Neutrophil (primary cell): ENCODE data around the gene ENO1.

ENCODE experiments used
- H3K27ac ChIP-seq: fragments of 200-600 bp; sonication (generic); 2 replicates; pipeline ENCODE4 v1.5.1; 2016; ENCODE audit warnings: mild to moderate bottlenecking, moderate library complexity
- H3K27me3 ChIP-seq: fragments of 200-600 bp; sonication (generic); 2 replicates; pipeline ENCODE4 v1.6.0; 2016; ENCODE audit warnings: mild to moderate bottlenecking
- H3K36me3 ChIP-seq: fragments of 200-600 bp; sonication (generic); 2 replicates; pipeline ENCODE4 v1.5.1; 2017
- H3K4me1 ChIP-seq, 2 experiments: fragments of 200-600 bp in 1 of 2; sonication (generic) in 1 of 2; 1 replicate in 1 of 2; 2 replicates in 1 of 2; pipeline versions ENCODE4 v1.5.1 to v1.6.1; 2013 to 2016; ENCODE audit warnings: low read depth in 1 of 2, low read length in 1 of 2, mild to moderate bottlenecking in 1 of 2, moderate library complexity in 1 of 2; ENCODE audit not compliant: control insufficient read depth in 1 of 2, insufficient read depth in 1 of 2
- H3K4me3 ChIP-seq, 2 experiments: fragments of 200-600 bp in 1 of 2; sonication (generic) in 1 of 2; 1 replicate in 1 of 2; 2 replicates in 1 of 2; pipeline ENCODE4 v1.5.1; 2013 to 2016; ENCODE audit warnings: low read depth in 1 of 2, low read length in 1 of 2, mild to moderate bottlenecking in 1 of 2, moderate library complexity in 1 of 2
- H3K9me3 ChIP-seq: fragments of 200-600 bp; sonication (generic); 2 replicates; pipeline ENCODE4 v1.5.1; 2016
- CTCF ChIP-seq: fragments of 200-600 bp; sonication (generic); IDR thresholded peaks from 2 replicates; pipeline ENCODE4 v1.5.1; 2016; ENCODE audit warnings: antibody characterized with exemption

The ENO1 gene

GRCh38 chr1:8910331-8910730, 31.8 kb upstream of the ENO1 start:
- no peaks in the 10 kb centered on the region for H3K36me3 ChIP-seq
- H3K27ac ChIP-seq, result peak overlapping the region; percentile 35
- H3K4me3 ChIP-seq, result no peak overlapping the region
- H3K9me3 ChIP-seq, result no peaks in the 10 kb centered on the region
- peaks cover 14 to 34% of the 10 kb centered on the region in 2 experiments for H3K4me1 ChIP-seq
- H3K27me3 ChIP-seq, result no peaks in the 10 kb centered on the region
- peak; percentile 10 for TF ChIP-seq CTCF

GRCh38 chr1:8908388-8909151, 30.1 kb upstream of the ENO1 start:
- H3K4me3 ChIP-seq, result peak overlapping the region; percentile 42 to 45
- peak overlapping the region; percentile 79 for H3K27ac ChIP-seq
- no peaks in the 10 kb centered on the region for H3K36me3 ChIP-seq
- peaks cover 17 to 36% of the 10 kb centered on the region in 2 experiments for H3K4me1 ChIP-seq
- no peaks in the 10 kb centered on the region for H3K9me3 ChIP-seq
- no peak for TF ChIP-seq CTCF
- no peaks in the 10 kb centered on the region for H3K27me3 ChIP-seq

- Histone ChIP-seq H3K27me3 (no peaks in the 10 kb centered on the region), H3K27ac (no peak overlapping the region), H3K36me3 (no peaks in the 10 kb centered on the region), H3K4me1 (peaks cover 20 to 28% of the 10 kb centered on the region in 2 experiments), H3K9me3 (no peaks in the 10 kb centered on the region), H3K4me3 (no peak overlapping the region)
- no peak for TF ChIP-seq CTCF
These were observed 27.2 kb upstream of the ENO1 start for GRCh38 chr1:8905582-8906191.

- no peaks in the 10 kb centered on the region for H3K27me3 ChIP-seq
- no peaks in the 10 kb centered on the region for H3K36me3 ChIP-seq
- TF ChIP-seq CTCF, result no peak
- H3K27ac ChIP-seq, result no peak overlapping the region
- no peak overlapping the region for H3K4me3 ChIP-seq
- no peaks in the 10 kb centered on the region for H3K9me3 ChIP-seq
- peaks cover 17 to 19% of the 10 kb centered on the region in 2 experiments for H3K4me1 ChIP-seq
These were observed 25.6 kb upstream of the ENO1 start for GRCh38 chr1:8903908-8904650.

GRCh38 chr1:8903410-8903809, 24.9 kb upstream of the ENO1 start:
- Histone ChIP-seq H3K27ac (no peak overlapping the region), H3K9me3 (no peaks in the 10 kb centered on the region), H3K36me3 (no peaks in the 10 kb centered on the region), H3K4me1 (peaks cover 11 to 12% of the 10 kb centered on the region in 2 experiments), H3K4me3 (no peak overlapping the region), H3K27me3 (no peaks in the 10 kb centered on the region)
- TF ChIP-seq CTCF, result no peak
